ENCODE results near the gene AHNAK2. TPM values are rescaled to one million over a fixed set of nuclear protein-coding genes. Genes with fewer than 3 reads are reported as not detected.

Gene AHNAK2
- total and polyA plus RNA-seq, 2 of the 13 experiments (the other 11 are each of a cell fraction or from before 2014, with no cell fraction given), result 0.11 to 0.18 TPM

DNA sequence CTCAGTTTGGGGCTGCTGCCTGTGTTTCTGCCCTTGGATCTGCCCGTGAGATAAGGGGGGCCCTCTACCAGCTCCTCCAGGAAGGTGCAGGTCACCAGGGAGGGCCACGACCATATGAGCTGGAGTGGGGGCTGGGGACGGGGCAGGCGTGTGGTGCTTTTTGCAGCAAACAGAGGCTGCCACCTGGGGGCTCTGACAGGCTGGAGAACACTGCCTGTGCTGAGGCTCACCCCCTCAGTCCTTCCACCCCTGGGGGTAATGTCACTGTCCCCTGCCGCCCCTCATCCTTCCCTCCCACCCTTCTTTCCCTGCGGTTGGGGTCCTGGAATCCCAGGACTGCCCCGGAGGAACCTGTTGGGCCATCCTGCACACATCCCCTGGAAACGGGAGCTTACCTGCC is 50.3 kb downstream of the AHNAK2 start:
- in situ Hi-C loops (cut with HindIII; ENCODE audit: extremely low pct_ligation_motif_present, low pct_unique_long_range_greater_than_20kb), result no loop called here
- BruUV-seq (replicated peaks), result no TSS peak

More for the DNA sequence above, 50.3 kb downstream of the AHNAK2 start:
- WGBS (ENCODE audit: low lambda C conversion rate), result 3% methylated on average over 4 of the region's 8 CpGs
- Histone ChIP-seq H3K27ac (ENCODE audit: extremely low read length, insufficient read depth, low read length) (no peak overlapping the region), H3K79me2 (ENCODE audit: insufficient read depth, low read length) (no peaks in the 10 kb centered on the region), H3K4me3 (replicated peaks in 1 of 3; ENCODE audit: insufficient read depth in 1 of 3, low read depth in 2 of 3, low read length in 3 of 3) (no peak overlapping the region), H3K4me1 (ENCODE audit: insufficient read depth, low read length) (no peaks in the 10 kb centered on the region; the same call in 1 of the 2 replicates), H2AFZ (ENCODE audit: low read length) (no peak overlapping the region), H3K4me2 (ENCODE audit: low read depth, low read length) (no peak overlapping the region), H3K9ac (ENCODE audit: insufficient read depth, low read depth, low read length) (no peak overlapping the region), H4K20me1 (ENCODE audit: insufficient read depth, low read length) (no peaks in the 10 kb centered on the region), H3K9me3 (ENCODE audit: low read length) (no peaks in the 10 kb centered on the region), H3K27me3 (ENCODE audit: control insufficient read depth in 1 of 2, insufficient read depth in 2 of 2, low read length in 2 of 2) (peaks cover 28 to 72% of the 10 kb centered on the region in 2 experiments; a peak in 4 of 5 replicates), H3K36me3 (replicated peaks in 1 of 2; ENCODE audit: control insufficient read depth in 1 of 2, insufficient read depth in 2 of 2, low read length in 2 of 2) (no peaks in the 10 kb centered on the region)
- CTCF ChIA-PET (ENCODE audit: low intra/inter-chr PET ratio, low total read pairs), result no interaction called here
- DNase-seq (ENCODE audit: low spot score) (no peak), ATAC-seq (no peak), FAIRE-seq (no peak)
- POLR2A ChIA-PET, result no interaction called here
- TF ChIP-seq ZNF790 (CRISPR knock-in tag; IDR thresholded peaks at IDR 0.05; ENCODE audit: borderline replicate concordance) (no peak), CCAR2 (optimal IDR thresholded peaks at IDR 0.05; ENCODE audit: low read depth, low read length) (no peak), NBN (conservative IDR thresholded peaks at IDR 0.05) (no peak), ARNT2 (CRISPR knock-in tag; IDR thresholded peaks at IDR 0.05; ENCODE audit: low read depth) (no peak), TARDBP (CRISPR knock-in tag; IDR thresholded peaks at IDR 0.05) (no peak)
- TF ChIP-seq, protein P1, sequence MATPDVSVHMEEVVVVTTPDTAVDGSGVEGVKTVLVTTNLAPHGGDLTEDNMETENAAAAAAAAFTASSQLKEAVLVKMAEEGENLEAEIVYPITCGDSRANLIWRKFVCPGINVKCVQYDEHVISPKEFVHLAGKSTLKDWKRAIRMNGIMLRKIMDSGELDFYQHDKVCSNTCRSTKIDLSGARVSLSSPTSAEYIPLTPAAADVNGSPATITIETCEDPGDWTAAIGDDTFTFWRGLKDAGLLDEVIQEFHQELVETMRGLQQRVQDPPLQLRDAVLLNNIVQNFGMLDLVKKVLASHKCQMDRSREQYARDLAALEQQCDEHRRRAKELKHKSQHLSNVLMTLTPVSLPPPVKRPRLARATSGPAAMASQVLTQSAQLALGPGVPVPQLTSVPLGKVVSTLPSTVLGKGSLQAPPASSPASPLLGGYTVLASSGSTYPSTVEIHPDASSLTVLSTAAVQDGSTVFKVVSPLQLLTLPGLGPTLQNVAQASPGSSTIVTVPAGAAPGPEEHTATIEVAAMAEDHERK (CRISPR knock-in tag; IDR thresholded peaks at IDR 0.05; ENCODE audit: low read depth), result no peak
- TF ChIP-seq, protein P2, sequence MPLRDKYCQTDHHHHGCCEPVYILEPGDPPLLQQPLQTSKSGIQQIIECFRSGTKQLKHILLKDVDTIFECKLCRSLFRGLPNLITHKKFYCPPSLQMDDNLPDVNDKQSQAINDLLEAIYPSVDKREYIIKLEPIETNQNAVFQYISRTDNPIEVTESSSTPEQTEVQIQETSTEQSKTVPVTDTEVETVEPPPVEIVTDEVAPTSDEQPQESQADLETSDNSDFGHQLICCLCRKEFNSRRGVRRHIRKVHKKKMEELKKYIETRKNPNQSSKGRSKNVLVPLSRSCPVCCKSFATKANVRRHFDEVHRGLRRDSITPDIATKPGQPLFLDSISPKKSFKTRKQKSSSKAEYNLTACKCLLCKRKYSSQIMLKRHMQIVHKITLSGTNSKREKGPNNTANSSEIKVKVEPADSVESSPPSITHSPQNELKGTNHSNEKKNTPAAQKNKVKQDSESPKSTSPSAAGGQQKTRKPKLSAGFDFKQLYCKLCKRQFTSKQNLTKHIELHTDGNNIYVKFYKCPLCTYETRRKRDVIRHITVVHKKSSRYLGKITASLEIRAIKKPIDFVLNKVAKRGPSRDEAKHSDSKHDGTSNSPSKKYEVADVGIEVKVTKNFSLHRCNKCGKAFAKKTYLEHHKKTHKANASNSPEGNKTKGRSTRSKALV (CRISPR knock-in tag; IDR thresholded peaks at IDR 0.05), result no peak
- intact Hi-C loops (cut with micrococcal nuclease; ENCODE audit: unreplicated experiment), result no loop called here
